ENCODE results near the gene HPCAL1. TPM values are rescaled to one million over a fixed set of nuclear protein-coding genes. Genes with fewer than 3 reads are reported as not detected.

The HPCAL1 gene
- total RNA-seq, 1 experiment from 2014 or later, result 56.8 TPM

DNA sequence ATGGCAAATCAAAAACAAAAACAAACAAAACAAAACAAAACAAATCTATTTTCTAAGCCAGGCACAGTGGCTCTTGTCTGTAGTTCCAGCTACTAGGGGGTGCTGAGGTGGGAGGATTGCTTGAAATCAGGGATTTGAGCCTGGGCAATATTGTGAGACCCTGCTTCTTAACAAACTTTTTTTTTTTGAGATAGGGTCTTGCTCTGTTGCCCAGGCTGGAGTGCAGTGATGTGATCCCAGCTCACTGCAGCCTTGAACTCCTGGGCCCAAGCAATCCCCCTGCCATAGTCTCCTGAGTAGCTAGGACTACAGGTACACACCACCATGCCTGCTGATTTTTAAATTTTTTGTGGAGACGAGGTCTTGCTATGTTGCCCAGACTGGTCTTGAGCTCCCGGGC lies 6.2 kb downstream of the HPCAL1 start:
- Histone ChIP-seq H3K27me3 (replicated peaks) (no peaks in the 10 kb centered on the region), H3K27ac (no peak overlapping the region), H3K36me3 (peaks cover 7% of the 10 kb centered on the region), H3K4me3 (no peak overlapping the region), H3K9me3 (replicated peaks) (no peaks in the 10 kb centered on the region), H3K4me1 (replicated peaks) (peaks cover 19% of the 10 kb centered on the region)
- DNase-seq (ENCODE audit: low read depth in 1 of 2, low spot score in 2 of 2), result no peak

GRCh38 chr2:10309286-10309685 lies 6.6 kb downstream of the HPCAL1 start:
- no peak for DNase-seq (ENCODE audit: low read depth in 1 of 2, low spot score in 2 of 2)
- Histone ChIP-seq H3K4me1 (replicated peaks) (peaks cover 15% of the 10 kb centered on the region), H3K9me3 (replicated peaks) (no peaks in the 10 kb centered on the region), H3K27me3 (replicated peaks) (no peaks in the 10 kb centered on the region), H3K27ac (no peak overlapping the region), H3K36me3 (peaks cover 7% of the 10 kb centered on the region), H3K4me3 (no peak overlapping the region)

DNA sequence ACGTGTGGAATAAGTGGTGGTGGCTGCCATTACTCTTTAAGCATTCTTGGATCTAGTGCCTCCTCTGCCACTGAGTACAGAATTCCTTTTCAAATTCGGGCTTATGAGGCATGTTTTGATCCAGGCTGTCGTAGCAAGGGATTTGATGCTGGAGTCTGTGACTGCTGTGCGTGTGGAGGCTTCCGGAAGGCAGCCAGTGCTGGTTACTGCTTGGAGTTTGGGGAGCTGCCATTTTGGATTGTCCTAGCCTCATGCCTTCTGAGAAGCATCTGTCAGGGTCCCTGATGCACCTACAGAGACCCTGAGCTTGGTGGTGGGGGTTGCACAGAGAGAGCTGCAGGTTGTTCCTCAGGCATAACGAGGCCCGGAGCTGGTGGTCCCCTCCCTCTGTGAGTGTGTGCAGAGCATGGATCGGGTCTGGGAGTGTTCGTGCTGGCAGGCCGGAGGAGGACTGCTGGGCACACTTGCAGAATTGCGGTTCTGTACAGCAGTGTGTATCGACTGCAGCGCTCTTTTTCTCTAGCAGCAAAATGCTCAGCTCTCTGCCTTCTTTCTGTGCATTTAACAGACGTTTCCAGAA lies 7.7 kb downstream of the HPCAL1 start:
- peaks cover 7% of the 10 kb centered on the region for H3K36me3 ChIP-seq
- H3K9me3 ChIP-seq (replicated peaks), result no peaks in the 10 kb centered on the region
- H3K4me1 ChIP-seq (replicated peaks), result peaks cover 3% of the 10 kb centered on the region
- DNase-seq (ENCODE audit: low read depth in 1 of 2, low spot score in 2 of 2), result no peak
- no peaks in the 10 kb centered on the region for H3K27me3 ChIP-seq (replicated peaks)
- no peak overlapping the region for H3K4me3 ChIP-seq
- no peak overlapping the region for H3K27ac ChIP-seq

- Histone ChIP-seq H3K4me3 (no peak overlapping the region), H3K27ac (no peak overlapping the region), H3K36me3 (peaks cover 7% of the 10 kb centered on the region), H3K27me3 (replicated peaks) (no peaks in the 10 kb centered on the region), H3K4me1 (replicated peaks) (peaks cover 8% of the 10 kb centered on the region), H3K9me3 (replicated peaks) (no peaks in the 10 kb centered on the region)
- no peak for DNase-seq (ENCODE audit: low read depth in 1 of 2, low spot score in 2 of 2)
Observed at GRCh38 chr2:10311736-10312135, 9.0 kb downstream of the HPCAL1 start.

- H3K36me3 ChIP-seq, result peaks cover 7% of the 10 kb centered on the region
- DNase-seq (ENCODE audit: low read depth in 1 of 2, low spot score in 2 of 2), result no peak
- no peak overlapping the region for H3K4me3 ChIP-seq
- H3K27ac ChIP-seq, result no peak overlapping the region
- no peaks in the 10 kb centered on the region for H3K27me3 ChIP-seq (replicated peaks)
- peaks cover 8% of the 10 kb centered on the region for H3K4me1 ChIP-seq (replicated peaks)
- H3K9me3 ChIP-seq (replicated peaks), result no peaks in the 10 kb centered on the region
Observed at GRCh38 chr2:10312437-10312957, 9.8 kb downstream of the HPCAL1 start.

GRCh38 chr2:10316336-10316735 lies 13.6 kb downstream of the HPCAL1 start:
- DNase-seq (ENCODE audit: low read depth in 1 of 2, low spot score in 2 of 2), result no peak
- Histone ChIP-seq H3K36me3 (peaks cover 7% of the 10 kb centered on the region), H3K27me3 (replicated peaks) (no peaks in the 10 kb centered on the region), H3K4me3 (no peak overlapping the region), H3K9me3 (replicated peaks) (no peaks in the 10 kb centered on the region), H3K4me1 (replicated peaks) (peaks cover 8% of the 10 kb centered on the region), H3K27ac (no peak overlapping the region)

- no peak for DNase-seq (ENCODE audit: low read depth in 1 of 2, low spot score in 2 of 2)
- no peak overlapping the region for H3K4me3 ChIP-seq
- H3K4me1 ChIP-seq (replicated peaks), result peaks cover 8% of the 10 kb centered on the region
- H3K27me3 ChIP-seq (replicated peaks), result no peaks in the 10 kb centered on the region
- H3K9me3 ChIP-seq (replicated peaks), result no peaks in the 10 kb centered on the region
- no peak overlapping the region for H3K27ac ChIP-seq
- peaks cover 4% of the 10 kb centered on the region for H3K36me3 ChIP-seq
Observed at GRCh38 chr2:10316860-10317259, 14.2 kb downstream of the HPCAL1 start.

GRCh38 chr2:10317646-10318045 lies 14.9 kb downstream of the HPCAL1 start:
- Histone ChIP-seq H3K27me3 (replicated peaks) (no peaks in the 10 kb centered on the region), H3K9me3 (replicated peaks) (no peaks in the 10 kb centered on the region), H3K36me3 (no peaks in the 10 kb centered on the region; the same call in 1 of the 2 replicates), H3K4me1 (replicated peaks) (peaks cover 8% of the 10 kb centered on the region), H3K27ac (no peak overlapping the region), H3K4me3 (no peak overlapping the region)
- no peak for DNase-seq (ENCODE audit: low read depth in 1 of 2, low spot score in 2 of 2)

GRCh38 chr2:10318345-10318744 lies 15.6 kb downstream of the HPCAL1 start:
- H3K4me1 ChIP-seq (replicated peaks), result peaks cover 8% of the 10 kb centered on the region
- DNase-seq (ENCODE audit: low read depth in 1 of 2, low spot score in 2 of 2), result no peak
- H3K36me3 ChIP-seq, result no peaks in the 10 kb centered on the region
- no peak overlapping the region for H3K4me3 ChIP-seq
- H3K27ac ChIP-seq, result no peak overlapping the region
- H3K27me3 ChIP-seq (replicated peaks), result no peaks in the 10 kb centered on the region
- no peaks in the 10 kb centered on the region for H3K9me3 ChIP-seq (replicated peaks)

- DNase-seq (ENCODE audit: low read depth in 1 of 2, low spot score in 2 of 2), result no peak
- Histone ChIP-seq H3K4me1 (replicated peaks) (peaks cover 8% of the 10 kb centered on the region), H3K27me3 (replicated peaks) (no peaks in the 10 kb centered on the region), H3K36me3 (no peaks in the 10 kb centered on the region), H3K27ac (no peak overlapping the region), H3K9me3 (replicated peaks) (no peaks in the 10 kb centered on the region), H3K4me3 (no peak overlapping the region)
Observed at GRCh38 chr2:10319892-10320574, 17.3 kb downstream of the HPCAL1 start.

DNA sequence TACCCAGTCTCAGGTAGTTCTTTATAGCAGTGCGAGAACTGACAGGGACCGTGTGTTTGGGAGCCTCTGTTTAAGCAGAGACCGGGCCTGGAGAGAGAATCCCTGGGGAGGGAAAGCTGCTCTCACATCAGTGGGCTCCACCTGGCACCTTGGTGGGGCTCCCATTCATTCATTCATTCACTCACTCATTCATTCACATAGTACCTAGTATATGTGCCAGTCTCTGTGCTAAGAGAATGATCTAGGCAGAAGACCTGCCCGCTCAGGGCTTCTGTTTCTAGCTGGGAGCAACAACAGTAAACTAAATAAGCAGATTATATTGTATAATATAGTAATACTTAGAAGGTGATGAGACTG lies 17.8 kb downstream of the HPCAL1 start:
- no peaks in the 10 kb centered on the region for H3K36me3 ChIP-seq
- no peaks in the 10 kb centered on the region for H3K27me3 ChIP-seq (replicated peaks)

GRCh38 chr2:10320933-10321332 lies 18.2 kb downstream of the HPCAL1 start:
- H3K27ac ChIP-seq, result no peak overlapping the region
- H3K4me3 ChIP-seq, result no peak overlapping the region
- H3K27me3 ChIP-seq (replicated peaks), result no peaks in the 10 kb centered on the region
- peaks cover 5% of the 10 kb centered on the region for H3K4me1 ChIP-seq (replicated peaks)
- H3K9me3 ChIP-seq (replicated peaks), result no peaks in the 10 kb centered on the region
- H3K36me3 ChIP-seq, result no peaks in the 10 kb centered on the region
- no peak for DNase-seq (ENCODE audit: low read depth in 1 of 2, low spot score in 2 of 2)

More for the DNA sequence above, 17.8 kb downstream of the HPCAL1 start:
- H3K9me3 ChIP-seq (replicated peaks), result no peaks in the 10 kb centered on the region
- H3K4me3 ChIP-seq, result no peak overlapping the region
- H3K4me1 ChIP-seq (replicated peaks), result peaks cover 8% of the 10 kb centered on the region
- H3K27ac ChIP-seq, result no peak overlapping the region
- no peak for DNase-seq (ENCODE audit: low read depth in 1 of 2, low spot score in 2 of 2)

DNA sequence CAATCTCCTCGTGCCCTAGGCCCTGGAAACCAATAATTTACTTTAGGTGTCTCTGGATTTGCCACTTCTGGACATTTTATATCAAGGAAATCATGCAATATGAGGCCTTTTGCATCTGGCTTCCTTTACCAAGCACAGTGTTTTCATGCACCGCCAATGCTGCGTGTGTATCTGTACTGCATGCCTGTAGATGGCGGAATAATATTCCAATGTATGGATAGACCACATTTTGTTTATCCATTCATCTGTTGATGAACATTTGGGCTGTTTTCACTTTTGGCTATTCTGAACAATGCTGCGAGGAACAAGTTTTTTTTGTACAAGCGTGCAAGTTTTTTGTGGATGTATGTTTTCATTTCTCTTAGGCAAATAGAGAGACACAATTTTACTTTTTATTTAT lies 18.9 kb downstream of the HPCAL1 start:
- DNase-seq (ENCODE audit: low read depth in 1 of 2, low spot score in 2 of 2), result no peak
- no peaks in the 10 kb centered on the region for H3K36me3 ChIP-seq
- no peak overlapping the region for H3K4me3 ChIP-seq
- H3K9me3 ChIP-seq (replicated peaks), result no peaks in the 10 kb centered on the region
- H3K27ac ChIP-seq, result no peak overlapping the region
- no peaks in the 10 kb centered on the region for H3K27me3 ChIP-seq (replicated peaks)
- no peaks in the 10 kb centered on the region for H3K4me1 ChIP-seq (replicated peaks)

GRCh38 chr2:10322481-10322880 lies 19.8 kb downstream of the HPCAL1 start:
- DNase-seq (ENCODE audit: low read depth in 1 of 2, low spot score in 2 of 2), result no peak
- H3K27me3 ChIP-seq (replicated peaks), result no peaks in the 10 kb centered on the region

More at GRCh38 chr2:10322481-10322880, 19.8 kb downstream of the HPCAL1 start:
- Histone ChIP-seq H3K9me3 (replicated peaks) (no peaks in the 10 kb centered on the region), H3K4me1 (replicated peaks) (no peaks in the 10 kb centered on the region), H3K36me3 (no peaks in the 10 kb centered on the region), H3K4me3 (no peak overlapping the region), H3K27ac (no peak overlapping the region)
